GM21447 (cell line): Measurements from ENCODE around the gene TLX1.

Source experiments
- ATAC-seq: cut with Tn5 transposase; IDR thresholded peaks from one replicate; pipeline ENCODE4 v1.9.1; 2021; ENCODE audit not compliant: unreplicated experiment

Gene TLX1

GRCh38 chr10:101133489-101134298 lies 2.6 kb downstream of the TLX1 start:
- ATAC-seq: no peak

- no peak for ATAC-seq
Observed at GRCh38 chr10:101134299-101135127, 3.4 kb downstream of the TLX1 start.

GRCh38 chr10:101135141-101136006 lies 4.3 kb downstream of the TLX1 start:
- ATAC-seq: no peak

GRCh38 chr10:101136007-101136707 lies 5.1 kb downstream of the TLX1 start:
- no peak for ATAC-seq

- ATAC-seq: no peak
Observed at GRCh38 chr10:101136708-101137121, 5.6 kb downstream of the TLX1 start.

GRCh38 chr10:101137271-101137670 lies 6.2 kb downstream of the TLX1 start:
- no peak for ATAC-seq

GRCh38 chr10:101138788-101139420 lies 7.8 kb downstream of the TLX1 start:
- ATAC-seq: no peak

GRCh38 chr10:101139421-101139911 lies 8.4 kb downstream of the TLX1 start:
- ATAC-seq: no peak

- ATAC-seq: no peak
Observed at GRCh38 chr10:101140084-101140949, 9.2 kb downstream of the TLX1 start.

GRCh38 chr10:101140950-101141615 lies 10.0 kb downstream of the TLX1 start:
- ATAC-seq: no peak

- no peak for ATAC-seq
Observed at GRCh38 chr10:101141616-101142532, 10.8 kb downstream of the TLX1 start.

GRCh38 chr10:101142533-101143344 lies 11.6 kb downstream of the TLX1 start:
- ATAC-seq: no peak

GRCh38 chr10:101143345-101143630 lies 12.2 kb downstream of the TLX1 start:
- ATAC-seq: no peak

GRCh38 chr10:101144053-101144452 lies 13.0 kb downstream of the TLX1 start:
- ATAC-seq: no peak

GRCh38 chr10:101145145-101145544 lies 14.0 kb downstream of the TLX1 start:
- no peak for ATAC-seq

GRCh38 chr10:101145750-101146391 lies 14.8 kb downstream of the TLX1 start:
- ATAC-seq: no peak
